Activated T-cell treated with anti-CD3 and anti-CD28 coated beads, Interleukin-2, amount 50 U/mL, for 4 hours (primary cell): Measurements from ENCODE around the gene SOAT2. TPM values are rescaled to one million over a fixed set of nuclear protein-coding genes. Genes with fewer than 3 reads are reported as not detected.

Source experiments
- total RNA-seq, 3 donors: library from RNA; stranded (reverse); gene quantifications; one replicate each; pipeline ENCODE4 v1.2.1, GENCODE V29; 2021

Gene SOAT2
- total RNA-seq, 3 donors from 2014 or later, result 0.15 to 0.54 (median 0.32) TPM

Other genes with a start within 250 kb of the SOAT2 start
- 1 to 10 TPM; 4.2 to 6.0 (median 4.5) TPM for gene KRT8, start 198.4 kb upstream of the SOAT2 start, total RNA-seq
- 10 to 100 TPM; 11.8 to 15.6 (median 15.0) TPM for gene KRT18, start 154.4 kb upstream of the SOAT2 start, total RNA-seq
- gene EIF4B, start 97.0 kb upstream of the SOAT2 start, total RNA-seq, result 100 to 1,000 TPM; 617 to 659 (median 632) TPM
- 1 to 10 TPM in 2 of 3 donors, under 1 TPM in 1; 0.87 to 2.5 (median 2.1) TPM for gene TNS2, start 53.4 kb upstream of the SOAT2 start, total RNA-seq
- 10 to 100 TPM; 48.3 to 57.8 (median 50.7) TPM for gene SPRYD3, start 24.1 kb upstream of the SOAT2 start, total RNA-seq
- under 1 TPM; 0.29 to 0.43 (median 0.38) TPM for gene IGFBP6, start 5.8 kb upstream of the SOAT2 start, total RNA-seq
- gene ZNF740, start 77.2 kb downstream of the SOAT2 start, total RNA-seq, result 10 to 100 TPM; 29.7 to 41.5 (median 36.6) TPM
- 10 to 100 TPM in 1 of 3 donors, 1 to 10 TPM in 2; 8.0 to 10.6 (median 9.3) TPM for gene CSAD, start 77.4 kb downstream of the SOAT2 start, total RNA-seq
- gene ITGB7, start 103.8 kb downstream of the SOAT2 start, total RNA-seq, result 100 to 1,000 TPM in 2 of 3 donors, 10 to 100 TPM in 1; 82.1 to 140 (median 124) TPM
- gene RARG, start 128.7 kb downstream of the SOAT2 start, total RNA-seq, result 10 to 100 TPM; 34.4 to 38.4 (median 38.0) TPM
- 10 to 100 TPM; 19.9 to 21.9 (median 20.0) TPM for gene ESPL1, start 164.8 kb downstream of the SOAT2 start, total RNA-seq
- 100 to 1,000 TPM; 393 to 403 (median 400) TPM for gene PFDN5, start 192.1 kb downstream of the SOAT2 start, total RNA-seq
- 100 to 1,000 TPM; 121 to 149 (median 128) TPM for gene MYG1, start 196.2 kb downstream of the SOAT2 start, total RNA-seq
- gene AAAS, start 218.1 kb downstream of the SOAT2 start, total RNA-seq, result 10 to 100 TPM; 84.6 to 95.9 (median 91.2) TPM
- not detected for gene SP7, start 232.9 kb downstream of the SOAT2 start, total RNA-seq